NCI-H446 treated with DMSO at 0.1 percent for 48 hours (cell line): ENCODE measurements around the gene CPPED1.
"Not testable (repeated sequence)": the region's sequence is repeated elsewhere in the genome, so short reads cannot be mapped to it uniquely, and the experiment has no call there.

Source experiments
- DNase-seq: peaks from one replicate; lab custom pipeline; 2025; lab: John Stamatoyannopoulos, UW

The CPPED1 gene

DNA sequence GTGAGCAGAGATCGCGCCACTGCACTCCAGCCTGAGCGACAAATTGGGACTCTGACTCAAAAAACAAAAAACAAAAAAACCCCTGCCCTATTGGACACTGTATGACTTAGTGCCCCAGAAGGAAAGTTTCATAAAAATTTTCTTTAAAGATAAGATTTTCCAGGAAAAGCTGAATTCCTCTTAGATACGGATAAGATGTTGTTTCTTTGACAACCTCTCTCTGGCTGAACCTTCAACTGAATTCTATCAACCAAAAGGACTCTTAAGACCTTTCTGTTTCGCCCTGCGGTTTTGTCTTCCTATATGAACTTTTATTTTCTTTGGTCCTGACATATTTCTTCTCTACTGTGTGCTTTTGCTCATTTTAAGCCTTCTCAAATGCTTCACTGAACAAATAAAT lies 35.8 kb downstream of the CPPED1 start:
- DNase-seq = no peak

- DNase-seq = no peak
These were observed 36.8 kb downstream of the CPPED1 start for GRCh38 chr16:12766853-12767252.

- not testable (repeated sequence) for DNase-seq
These were observed 37.5 kb downstream of the CPPED1 start for GRCh38 chr16:12766208-12766607.

- DNase-seq = no peak
These were observed 38.7 kb downstream of the CPPED1 start for GRCh38 chr16:12764813-12765488.

DNA sequence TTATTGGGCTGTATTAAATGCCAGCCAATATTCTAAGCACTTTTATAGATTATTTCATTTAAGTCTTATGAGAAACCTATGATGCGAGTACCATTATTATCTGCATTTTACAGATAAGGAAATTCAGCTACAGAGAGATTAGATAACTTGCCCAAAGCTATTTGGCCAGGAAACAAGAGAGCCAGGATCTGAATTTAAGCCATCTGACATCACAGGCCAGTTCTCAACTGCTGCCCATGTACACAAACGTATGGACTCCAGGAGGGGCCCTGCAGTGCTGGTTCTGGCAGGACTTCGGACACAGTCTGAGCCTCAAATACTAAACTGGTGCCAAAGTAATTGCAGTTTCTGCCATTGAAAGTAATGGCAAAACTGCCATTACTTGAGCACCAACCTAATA lies 40.2 kb downstream of the CPPED1 start:
- DNase-seq = no peak

DNA sequence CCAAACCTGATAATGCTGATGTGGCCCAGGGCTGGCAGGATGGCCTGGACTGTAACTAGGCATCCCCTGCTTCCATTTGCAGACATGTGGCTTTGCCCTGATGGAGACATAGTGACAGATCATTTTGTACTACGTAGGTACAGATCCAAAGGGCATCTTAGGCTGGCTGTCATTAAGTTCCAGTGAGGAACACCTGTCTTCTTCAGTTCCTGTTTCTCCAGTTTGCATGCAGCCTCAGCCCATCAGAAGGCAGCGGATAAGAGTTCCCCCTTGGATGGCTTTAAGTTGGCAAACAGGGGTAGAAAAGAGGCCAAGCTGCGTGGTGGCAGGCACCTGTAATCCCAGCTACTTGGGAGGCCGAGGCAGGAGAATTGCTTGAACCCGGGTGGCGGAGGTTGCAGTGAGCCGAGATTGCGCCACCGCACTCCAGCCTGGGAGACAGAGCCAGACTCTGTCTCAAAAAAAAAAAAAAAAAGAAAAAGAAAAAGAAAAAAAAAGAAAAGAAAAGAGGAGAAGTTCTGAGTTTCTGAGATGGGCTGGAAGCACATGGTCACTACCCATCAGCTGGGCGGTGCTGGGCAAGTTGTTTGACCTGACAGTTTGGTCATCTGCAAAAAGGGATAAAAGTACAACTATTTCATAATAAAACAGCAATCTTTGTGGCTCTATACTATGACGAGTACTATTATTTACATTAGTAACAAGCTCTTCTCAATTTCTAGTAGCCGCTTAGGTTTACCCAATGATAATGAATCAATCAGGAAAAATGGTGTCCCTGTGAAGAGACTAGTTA lies 42.7 kb downstream of the CPPED1 start:
- no peak for DNase-seq

DNA sequence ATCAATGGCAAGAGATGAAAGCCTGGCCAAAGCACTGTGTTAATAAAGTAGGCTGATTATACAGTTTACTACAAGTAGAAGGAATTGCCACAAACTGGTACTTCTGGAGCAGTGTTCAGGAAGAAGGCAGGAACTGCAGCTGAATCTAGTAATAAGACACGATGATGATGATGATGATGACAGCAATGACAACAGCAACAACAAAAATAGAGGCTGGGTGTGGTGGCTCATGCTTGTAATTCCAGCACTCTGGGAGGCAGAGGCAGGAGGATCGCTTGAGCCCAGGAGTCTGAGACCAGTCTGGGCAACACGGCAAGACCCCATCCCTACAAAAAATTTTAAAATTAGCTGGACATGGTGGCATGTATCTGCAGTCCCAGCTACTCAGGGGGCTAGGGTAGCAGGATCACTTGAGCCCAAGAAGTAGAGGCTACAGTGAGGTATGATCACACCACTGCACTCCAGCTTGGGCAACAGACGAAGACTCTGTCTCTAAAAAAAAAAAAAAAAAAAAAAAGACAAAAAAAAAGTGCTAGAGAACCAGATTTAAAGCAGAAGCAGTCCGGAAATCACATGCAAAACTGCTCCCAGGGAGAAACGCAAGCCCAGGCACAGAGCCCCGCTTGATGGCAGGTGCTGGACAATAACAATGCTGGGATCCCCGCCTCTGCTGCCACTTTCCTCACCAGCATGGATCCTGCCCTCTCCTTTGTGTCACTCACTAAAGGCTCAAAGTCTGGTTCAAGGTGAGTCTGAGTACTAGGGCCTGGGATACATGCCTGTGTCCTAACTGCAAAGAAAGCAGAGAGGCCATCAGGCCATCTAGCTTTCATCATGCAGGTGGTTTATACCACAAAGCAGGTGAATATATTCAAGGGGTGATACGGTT lies 44.8 kb downstream of the CPPED1 start:
- DNase-seq = no peak

DNA sequence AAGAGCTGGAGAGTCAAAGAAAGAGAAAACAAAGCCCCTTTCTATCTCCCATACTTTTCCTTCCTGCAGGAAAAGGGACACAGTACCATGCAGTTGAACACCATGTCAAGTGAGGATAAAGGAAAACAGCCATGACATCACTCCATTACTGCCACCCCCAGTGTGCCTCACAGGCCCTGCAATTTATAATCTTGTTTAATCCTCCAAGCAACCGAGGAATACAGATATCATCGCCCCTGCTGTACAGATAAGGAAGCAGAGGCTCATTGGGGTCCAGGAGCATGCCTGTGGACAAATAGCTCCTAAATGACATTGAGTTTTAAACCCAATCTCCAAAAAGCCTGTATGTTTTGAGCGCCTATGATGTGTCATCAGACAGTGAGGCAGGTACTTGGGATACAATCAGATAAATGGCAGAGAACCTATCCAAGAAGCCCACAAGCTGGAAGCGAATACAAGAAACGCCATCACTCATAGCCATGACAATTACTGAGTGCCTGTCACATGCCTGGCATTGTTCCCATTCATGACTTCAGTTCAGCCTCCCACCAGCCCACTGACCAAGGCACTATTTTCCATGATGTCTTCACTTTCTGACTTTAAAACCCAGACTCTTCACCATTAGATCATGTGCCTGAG lies 45.5 kb downstream of the CPPED1 start:
- DNase-seq = no peak

DNA sequence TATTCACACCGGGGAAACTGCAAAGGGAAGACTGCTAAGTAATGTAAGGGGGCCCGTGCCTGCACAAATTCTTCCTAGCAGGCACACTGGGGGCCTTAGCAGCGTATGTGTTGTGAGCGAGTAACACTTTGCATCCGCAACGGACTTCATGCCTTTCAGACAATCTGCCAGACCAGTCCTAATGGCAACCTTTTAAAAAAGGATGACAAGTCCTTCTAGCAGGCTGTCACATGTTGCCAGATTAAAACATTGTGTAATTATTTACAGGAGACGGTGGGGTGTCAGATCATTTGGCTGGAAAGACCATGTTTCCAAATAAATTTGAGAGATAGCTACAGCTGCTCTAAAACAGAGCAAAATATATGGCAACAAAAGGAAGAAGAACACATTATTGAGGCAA lies 46.1 kb downstream of the CPPED1 start:
- DNase-seq = no peak

- DNase-seq = no peak
These were observed 48.7 kb downstream of the CPPED1 start for GRCh38 chr16:12754824-12755543.

GRCh38 chr16:12753203-12754023 lies 50.3 kb downstream of the CPPED1 start:
- no peak for DNase-seq

DNA sequence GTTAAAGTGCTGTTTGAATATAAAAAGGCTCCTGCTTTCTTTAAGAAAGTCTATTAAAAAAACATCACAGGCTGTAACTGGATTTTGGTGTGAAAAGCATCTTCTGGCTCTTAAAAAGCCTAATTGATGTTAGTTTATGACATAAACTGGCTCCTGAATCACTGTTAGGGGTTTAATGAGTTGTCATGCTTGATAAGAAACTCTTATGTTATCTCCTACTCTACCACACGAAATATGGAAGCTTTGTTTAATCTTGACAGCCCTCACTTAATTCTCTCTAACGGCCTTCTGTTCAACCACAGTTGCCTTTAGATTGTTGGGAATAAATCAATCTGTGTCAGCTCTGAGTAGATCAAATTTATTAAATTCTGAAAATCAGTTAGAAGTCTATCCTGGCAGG lies 51.5 kb downstream of the CPPED1 start:
- DNase-seq = no peak

GRCh38 chr16:12750554-12750918 lies 53.2 kb downstream of the CPPED1 start:
- no peak for DNase-seq

DNA sequence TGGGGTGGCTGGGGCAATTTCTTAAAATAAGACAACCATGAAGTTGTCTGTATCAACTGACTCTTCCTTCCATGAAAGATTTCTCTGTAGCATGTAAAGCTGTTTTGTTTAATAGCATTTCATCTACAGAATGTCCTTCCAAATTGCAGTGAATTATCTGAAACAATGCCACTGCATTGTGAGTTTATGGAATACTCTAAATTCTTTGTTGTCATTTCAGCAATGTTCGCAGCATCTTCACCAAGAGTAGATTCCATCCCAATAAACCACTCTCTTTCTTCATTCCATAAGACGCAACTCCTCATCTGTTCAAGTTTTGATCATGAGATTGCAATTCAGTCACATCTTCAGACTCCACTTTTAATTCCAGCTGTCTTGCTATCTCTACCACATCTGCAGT lies 54.6 kb downstream of the CPPED1 start:
- no peak for DNase-seq

- DNase-seq = no peak
These were observed 55.9 kb downstream of the CPPED1 start for GRCh38 chr16:12747827-12748226.

- no peak for DNase-seq
These were observed 56.4 kb downstream of the CPPED1 start for GRCh38 chr16:12747261-12747660.

DNA sequence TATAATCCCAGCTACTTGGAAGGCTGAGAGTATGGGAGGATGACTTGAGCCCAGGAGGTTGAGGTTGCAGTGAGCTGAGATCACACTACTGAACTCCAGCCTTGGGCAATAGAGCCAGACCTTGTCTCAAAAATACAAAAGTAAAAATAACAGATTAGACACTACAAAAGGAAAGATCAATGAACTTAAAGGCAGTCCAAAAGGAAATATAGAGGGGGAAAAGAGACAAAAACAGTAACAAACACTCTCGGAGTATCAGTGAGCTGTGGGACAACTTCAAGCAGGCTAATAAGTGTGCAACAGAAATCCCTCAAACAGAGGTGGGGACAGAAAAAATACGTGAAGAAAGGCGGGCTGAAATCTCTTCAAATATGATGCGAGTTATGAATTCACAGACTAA lies 58.8 kb downstream of the CPPED1 start:
- DNase-seq = no peak

- DNase-seq = no peak
These were observed 60.9 kb downstream of the CPPED1 start for GRCh38 chr16:12742741-12743140.

DNA sequence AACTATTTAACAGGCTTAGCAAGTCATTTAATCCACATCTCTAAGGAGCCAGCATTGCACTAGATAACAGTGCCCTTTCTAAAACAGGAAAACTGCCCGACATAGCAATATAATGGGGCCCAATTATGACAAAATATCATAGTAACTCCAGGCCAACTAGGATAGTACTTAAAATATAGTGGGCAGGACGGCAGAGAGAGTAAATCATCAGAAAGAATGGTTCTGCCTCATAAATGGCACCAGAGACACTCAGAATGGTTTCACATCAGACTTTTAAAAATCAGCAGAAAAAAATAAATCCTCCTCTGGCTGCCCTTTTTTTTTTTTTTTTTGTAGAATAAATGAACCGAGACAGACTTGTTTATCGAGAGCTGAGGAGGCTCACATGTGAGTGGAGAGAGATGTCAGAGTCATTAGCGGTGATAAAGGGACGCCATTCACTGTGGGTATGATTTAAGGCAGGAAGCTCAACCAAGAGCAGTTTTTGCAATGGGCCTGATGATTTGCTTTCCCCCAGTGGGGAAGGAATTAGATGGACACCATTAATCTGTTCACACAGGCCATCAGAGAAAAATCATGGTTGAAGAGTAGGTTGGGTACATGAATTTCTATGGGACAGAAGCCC lies 62.6 kb downstream of the CPPED1 start:
- no peak for DNase-seq

DNA sequence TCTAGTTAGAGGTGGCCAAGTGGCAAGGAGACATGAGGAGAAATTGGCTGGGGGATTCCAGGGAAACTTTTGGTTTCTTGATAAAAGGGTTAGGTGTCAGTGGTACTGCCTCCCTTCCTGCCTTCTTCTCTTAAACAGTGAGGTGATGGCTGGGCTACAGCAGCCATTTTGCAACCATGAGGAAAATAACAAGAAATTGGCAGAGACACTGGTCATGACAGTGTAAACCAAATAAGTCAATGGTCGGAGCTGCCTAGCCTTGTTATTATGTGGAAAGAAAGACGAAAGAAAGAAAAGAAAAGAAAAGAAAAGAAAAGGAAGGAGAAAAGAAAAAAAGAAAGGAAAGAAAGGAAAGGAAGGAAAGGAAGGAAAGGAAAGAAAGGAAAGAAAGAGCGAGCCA lies 63.9 kb downstream of the CPPED1 start:
- no peak for DNase-seq
